HEK293T (cell line): ENCODE data around the gene AKR7A2.
A peak's percentile ranks its signal among the peaks of the same experiment; 100 is the strongest.

Experiments used
- CTCF ChIA-PET: fragments of 350-600 bp; formaldehyde crosslinking; extraction: SDS; loops from one replicate; lab custom pipeline; 2021; ENCODE audit warnings: antibody characterized with exemption, inconsistent platforms; lab: Yijun Ruan, JAX
- POLR2A ChIA-PET: fragments of 350-600 bp; formaldehyde crosslinking; extraction: SDS; loops from one replicate; lab custom pipeline; 2020; ENCODE audit warnings: antibody characterized with exemption, inconsistent platforms; lab: Yijun Ruan, JAX
- DNase-seq: peaks from one replicate; pipeline ENCODE4 v3.0.0; 2012; ENCODE audit warnings: mixed read lengths; ENCODE audit errors: extremely low spot score
- ARNT ChIP-seq: fragments of 450-650 bp; IDR thresholded peaks from 2 replicates; pipeline ENCODE4 v1.6.1; 2017; ENCODE audit warnings: mild to moderate bottlenecking
- BHLHE40 ChIP-seq: fragments of 450-650 bp; IDR thresholded peaks from 2 replicates; pipeline ENCODE4 v1.6.1; 2016; ENCODE audit warnings: mild to moderate bottlenecking, moderate library complexity, borderline replicate concordance
- CTBP1 ChIP-seq: fragments of 450-650 bp; IDR thresholded peaks from 2 replicates; pipeline ENCODE4 v1.6.1; 2016; ENCODE audit warnings: borderline replicate concordance
- ELF4 ChIP-seq: fragments of 450-650 bp; IDR thresholded peaks from 2 replicates; pipeline ENCODE4 v1.6.1; 2017; ENCODE audit warnings: antibody characterized with exemption
- FOXA1 ChIP-seq: fragments of 450-650 bp; IDR thresholded peaks from 2 replicates; pipeline ENCODE4 v1.6.1; 2016; ENCODE audit warnings: mild to moderate bottlenecking
- FOXK2 ChIP-seq: fragments of 450-650 bp; IDR thresholded peaks from 2 replicates; pipeline ENCODE4 v1.6.1; 2016; ENCODE audit warnings: mild to moderate bottlenecking
- FOXM1 ChIP-seq: fragments of 450-650 bp; IDR thresholded peaks from 2 replicates; pipeline ENCODE4 v1.6.1; 2017; ENCODE audit warnings: mild to moderate bottlenecking, borderline replicate concordance
- HDGF ChIP-seq: fragments of 450-650 bp; IDR thresholded peaks from 2 replicates; pipeline ENCODE4 v1.6.1; 2017; ENCODE audit warnings: antibody characterized with exemption, borderline replicate concordance
- L3MBTL2 ChIP-seq: fragments of 450-650 bp; conservative IDR thresholded peaks from 2 replicates; pipeline ENCODE4 v1.6.1; 2016; ENCODE audit warnings: mild to moderate bottlenecking
- LEF1 ChIP-seq: fragments of 450-650 bp; IDR thresholded peaks from 2 replicates; pipeline ENCODE4 v1.6.1; 2017; ENCODE audit warnings: mild to moderate bottlenecking, borderline replicate concordance
- NFRKB ChIP-seq: fragments of 450-650 bp; IDR thresholded peaks from 2 replicates; pipeline ENCODE4 v1.6.1; 2016; ENCODE audit warnings: mild to moderate bottlenecking, moderate library complexity
- SP1 ChIP-seq: fragments of 450-650 bp; IDR thresholded peaks from 2 replicates; pipeline ENCODE4 v1.6.1; 2017
- SUZ12 ChIP-seq: fragments of 450-650 bp; IDR thresholded peaks from 2 replicates; pipeline ENCODE4 v1.6.1; 2016; ENCODE audit warnings: mild to moderate bottlenecking
- TARDBP ChIP-seq: fragments of 450-650 bp; IDR thresholded peaks from 2 replicates; pipeline ENCODE4 v1.6.1; 2016
- ZNF384 ChIP-seq: fragments of 450-650 bp; IDR thresholded peaks from 2 replicates; pipeline ENCODE4 v1.6.1; 2016
- TF ChIP-seq, protein P1 (sequence below): fragments of 450-650 bp; IDR thresholded peaks from 2 replicates; pipeline ENCODE4 v1.6.1; 2016

Gene AKR7A2

DNA sequence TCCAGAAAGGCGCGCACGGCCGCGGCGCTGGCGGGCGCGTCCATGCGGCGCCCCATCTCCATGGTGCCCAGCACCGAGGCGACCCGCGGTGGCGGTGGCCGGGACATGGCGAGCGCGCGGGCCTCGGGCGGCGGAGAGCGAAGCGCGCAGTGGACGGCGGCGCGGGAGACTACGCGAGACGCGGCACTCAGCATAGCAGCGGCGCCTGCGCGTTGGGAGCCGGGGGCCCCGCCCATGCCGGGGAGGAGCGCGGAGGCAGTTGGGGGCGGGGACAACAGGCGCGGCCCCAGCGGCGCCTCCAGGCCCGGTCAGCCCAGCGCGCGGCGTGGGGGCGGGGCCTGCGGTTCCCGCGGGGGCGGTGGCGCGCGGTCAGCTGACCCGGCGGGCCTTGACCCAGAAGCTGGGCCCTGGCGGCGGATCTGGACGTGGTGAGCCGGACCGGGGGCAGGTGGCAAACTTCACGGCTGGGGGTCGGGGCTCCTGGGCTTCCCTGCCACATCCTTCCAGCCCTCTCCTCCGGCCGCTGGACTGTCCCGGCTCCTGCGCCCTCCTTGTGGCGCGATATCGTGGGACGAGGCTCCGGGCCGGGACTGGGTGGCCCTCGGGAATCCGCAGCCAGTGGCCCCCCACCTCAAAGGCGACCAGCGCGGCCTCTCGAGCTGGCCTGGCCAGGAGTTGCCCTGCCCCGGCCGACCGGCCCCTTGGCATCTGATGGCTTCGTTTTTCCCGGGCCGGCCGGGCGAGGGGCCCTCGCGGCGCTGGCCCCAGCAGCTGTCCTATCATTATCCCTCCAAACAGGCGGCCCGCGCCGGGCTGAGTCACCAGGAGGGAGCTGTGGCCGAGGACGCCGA lies at the start of gene AKR7A2, which contains the start of gene SLC66A1:
AKR7A2 (minus strand) TSS at position 214 of the 851 bp plus-strand sequence; CDS start at position 194, 20 bp downstream.
SLC66A1 (plus strand) TSS at position 396 of the 851 bp plus-strand sequence. CDS start 5,352 bp downstream, outside the sequence.
- ChIA-PET POLR2A (interaction anchor here (1.0 to 2.6 kb wide), 4 partner anchors 10 to 43 kb away, joined by 3 to 12 read pairs (median 6); no protein-coding TSS in a partner anchor), CTCF (interaction anchor here (0.7 kb wide), 1 partner anchor 347 kb away, joined by 3 read pairs; no protein-coding TSS in a partner anchor)
- no peak for TF ChIP-seq FOXA1
- peak; percentile 54; the same call in 1 of the 2 replicates for TF ChIP-seq LEF1
- no peak for TF ChIP-seq NFRKB
- TF ChIP-seq FOXM1 = 0 out of 2 replicates have a peak, but pooled peaks have one; percentile 15
- TF ChIP-seq L3MBTL2 = peak; percentile 68
- no peak for TF ChIP-seq ELF4
- DNase-seq = peak; percentile 99

DNA sequence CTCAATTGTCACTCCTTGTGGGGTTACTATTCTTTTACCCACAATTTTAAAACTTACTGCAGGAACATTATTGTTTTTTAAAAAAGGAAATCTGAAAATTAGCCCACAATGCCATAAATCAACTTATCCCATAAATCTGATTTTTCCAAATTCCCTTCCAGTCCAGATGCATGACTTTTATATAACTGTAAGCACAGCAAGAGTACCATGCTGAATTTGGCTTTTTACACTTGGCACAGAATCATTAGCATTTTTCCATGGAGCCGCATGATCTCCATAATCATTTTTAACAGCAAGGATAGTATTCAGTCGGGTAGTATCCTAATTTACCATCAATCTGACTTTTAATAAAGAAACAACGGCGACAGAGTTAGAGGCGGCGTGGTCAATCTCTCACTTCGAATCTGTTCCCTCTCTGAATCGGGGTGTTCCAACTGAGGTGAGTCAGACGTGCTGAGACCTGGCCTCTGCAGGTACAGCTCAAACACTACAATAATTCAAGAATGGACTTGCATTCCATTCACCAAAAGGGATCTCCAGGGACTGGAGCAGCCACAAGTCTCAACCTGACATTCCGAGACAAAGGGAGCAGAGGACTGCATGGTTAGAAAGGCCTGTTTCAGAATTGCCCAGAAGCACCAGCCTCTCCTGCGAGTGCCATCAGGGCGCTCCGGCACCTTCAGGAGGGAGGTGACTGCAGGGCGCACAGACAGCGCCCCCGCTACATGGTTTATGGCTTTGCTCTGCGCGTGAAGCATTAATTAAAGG lies 49.1 kb upstream of the AKR7A2 start:
- ChIA-PET CTCF (no interaction called here), POLR2A (no interaction called here)
- TF ChIP-seq FOXK2 (no peak), L3MBTL2 (no peak), SUZ12 (no peak), ARNT (no peak), HDGF (no peak), BHLHE40 (no peak), SP1 (no peak), NFRKB (no peak), CTBP1 (no peak), TARDBP (no peak), FOXA1 (no peak), LEF1 (no peak), FOXM1 (no peak), ELF4 (no peak), ZNF384 (no peak)
- TF ChIP-seq, protein P1, sequence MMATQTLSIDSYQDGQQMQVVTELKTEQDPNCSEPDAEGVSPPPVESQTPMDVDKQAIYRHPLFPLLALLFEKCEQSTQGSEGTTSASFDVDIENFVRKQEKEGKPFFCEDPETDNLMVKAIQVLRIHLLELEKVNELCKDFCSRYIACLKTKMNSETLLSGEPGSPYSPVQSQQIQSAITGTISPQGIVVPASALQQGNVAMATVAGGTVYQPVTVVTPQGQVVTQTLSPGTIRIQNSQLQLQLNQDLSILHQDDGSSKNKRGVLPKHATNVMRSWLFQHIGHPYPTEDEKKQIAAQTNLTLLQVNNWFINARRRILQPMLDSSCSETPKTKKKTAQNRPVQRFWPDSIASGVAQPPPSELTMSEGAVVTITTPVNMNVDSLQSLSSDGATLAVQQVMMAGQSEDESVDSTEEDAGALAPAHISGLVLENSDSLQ = no peak
- DNase-seq = no peak

- CTCF ChIA-PET = no interaction called here
- no peak for TF ChIP-seq CTBP1
- POLR2A ChIA-PET = no interaction called here
- DNase-seq = no peak
Measured at GRCh38 chr1:19360432-19360831, 48.5 kb upstream of the AKR7A2 start.

DNA sequence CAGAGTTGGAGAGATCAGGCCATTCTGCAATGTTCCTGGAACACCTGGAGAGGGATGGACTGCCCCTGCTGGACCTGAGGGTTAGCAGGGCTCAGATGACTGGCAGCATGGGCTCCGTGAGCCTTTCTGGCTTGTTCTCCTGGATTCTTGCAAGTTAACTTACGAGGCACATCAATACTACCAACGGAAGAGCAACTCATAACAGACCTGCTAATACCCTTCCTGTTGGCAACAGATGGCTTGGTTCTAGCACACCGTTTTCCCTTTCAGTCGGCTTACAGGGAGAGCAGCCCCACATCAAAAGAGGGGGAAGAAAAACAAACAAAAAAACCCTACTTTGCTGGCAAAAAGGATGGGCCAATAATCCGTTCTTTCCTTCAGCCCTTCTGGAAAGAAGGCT lies 48.1 kb upstream of the AKR7A2 start:
- ChIA-PET POLR2A (no interaction called here), CTCF (no interaction called here)
- no peak for TF ChIP-seq HDGF
- TF ChIP-seq SUZ12 = no peak
- DNase-seq = no peak

DNA sequence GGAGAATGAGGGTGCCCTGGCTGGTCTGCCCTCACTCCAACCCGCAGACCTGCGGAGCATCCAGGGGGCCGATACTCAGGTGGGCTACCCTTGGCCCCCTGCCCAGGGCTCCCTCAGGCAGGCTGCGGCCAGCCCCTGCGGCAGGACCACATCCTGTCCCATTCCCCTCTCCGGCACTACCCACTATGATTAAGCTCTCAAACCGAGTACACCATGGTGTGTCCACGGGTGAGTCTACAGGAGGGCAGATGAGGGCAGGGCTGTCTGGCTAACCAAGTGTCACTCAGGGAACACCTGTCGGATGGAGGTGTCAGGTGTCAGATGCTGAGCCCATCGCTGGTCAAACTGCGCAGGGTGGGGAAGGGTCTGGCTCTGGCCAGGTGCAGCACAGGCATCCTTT lies 47.4 kb upstream of the AKR7A2 start:
- TF ChIP-seq HDGF (no peak), SP1 (no peak), TARDBP (no peak), LEF1 (no peak), ZNF384 (no peak), FOXA1 (no peak), FOXK2 (no peak), CTBP1 (no peak), BHLHE40 (no peak), ARNT (no peak), FOXM1 (no peak), ELF4 (no peak), NFRKB (no peak)
- TF ChIP-seq, protein P1 = no peak
- CTCF ChIA-PET = no interaction called here
- POLR2A ChIA-PET = no interaction called here
- DNase-seq = no peak

GRCh38 chr1:19358710-19359109 lies 46.8 kb upstream of the AKR7A2 start:
- ChIA-PET POLR2A (no interaction called here), CTCF (no interaction called here)
- no peak for DNase-seq
- TF ChIP-seq ELF4 (no peak), NFRKB (no peak), SP1 (no peak), BHLHE40 (no peak)
